Smooth muscle cell of the brain vasculature (primary cell): ENCODE measurements around the gene LIN37.

Experiments used
- DNase-seq: peaks from one replicate; pipeline ENCODE4 v3.0.0-alpha.2; 2012; ENCODE audit warnings: low read depth, low spot score

The LIN37 gene, protein sequence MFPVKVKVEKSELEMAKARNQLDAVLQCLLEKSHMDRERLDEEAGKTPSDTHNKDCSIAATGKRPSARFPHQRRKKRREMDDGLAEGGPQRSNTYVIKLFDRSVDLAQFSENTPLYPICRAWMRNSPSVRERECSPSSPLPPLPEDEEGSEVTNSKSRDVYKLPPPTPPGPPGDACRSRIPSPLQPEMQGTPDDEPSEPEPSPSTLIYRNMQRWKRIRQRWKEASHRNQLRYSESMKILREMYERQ

GRCh38 chr19:35748106-35749020 lies at the start of gene LIN37:
TSS of gene LIN37 (plus strand) at chr19:35748576. CDS start at chr19:35748725, 149 bp downstream.
- DNase-seq = peak; percentile 100

DNA sequence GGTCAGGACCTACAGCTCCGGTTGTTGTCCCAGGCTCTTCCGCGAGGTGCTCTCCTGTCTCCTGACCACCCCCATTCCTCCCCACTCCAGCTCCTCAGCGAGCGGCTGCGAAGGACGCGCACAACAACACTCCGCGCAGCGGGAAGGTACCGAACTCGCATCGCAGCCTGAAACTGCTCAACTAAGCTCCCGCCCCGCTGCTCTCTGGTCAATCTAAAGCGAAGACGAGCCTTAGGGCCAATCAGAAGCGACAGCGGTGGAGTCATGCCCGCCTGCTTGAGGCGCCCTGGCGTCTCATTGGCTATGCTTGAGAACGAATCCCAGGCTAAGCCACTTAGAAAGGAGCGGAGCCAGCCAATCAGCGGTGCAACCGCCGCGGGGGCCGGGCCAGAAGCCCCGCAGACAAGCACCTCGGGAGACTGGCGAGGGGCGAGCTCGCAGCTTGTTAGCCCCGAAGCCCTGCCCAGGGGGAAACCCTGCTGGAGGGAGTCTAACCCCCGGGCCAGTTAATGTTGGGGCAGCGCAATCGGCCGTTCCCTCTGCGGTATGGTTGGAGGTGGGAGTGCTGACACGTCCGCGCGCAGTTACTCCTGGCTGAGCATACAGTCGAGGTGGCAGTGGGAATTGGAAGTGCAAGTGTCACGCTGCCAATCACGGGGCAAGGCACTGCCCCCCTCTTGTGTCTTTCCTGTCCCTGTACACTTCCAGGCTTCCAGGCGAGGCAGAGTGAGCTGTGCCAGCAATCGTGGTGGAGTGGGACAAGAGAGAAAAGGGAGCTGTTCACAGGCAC lies 46.0 kb upstream of the LIN37 start:
- peak; percentile 94 for DNase-seq

DNA sequence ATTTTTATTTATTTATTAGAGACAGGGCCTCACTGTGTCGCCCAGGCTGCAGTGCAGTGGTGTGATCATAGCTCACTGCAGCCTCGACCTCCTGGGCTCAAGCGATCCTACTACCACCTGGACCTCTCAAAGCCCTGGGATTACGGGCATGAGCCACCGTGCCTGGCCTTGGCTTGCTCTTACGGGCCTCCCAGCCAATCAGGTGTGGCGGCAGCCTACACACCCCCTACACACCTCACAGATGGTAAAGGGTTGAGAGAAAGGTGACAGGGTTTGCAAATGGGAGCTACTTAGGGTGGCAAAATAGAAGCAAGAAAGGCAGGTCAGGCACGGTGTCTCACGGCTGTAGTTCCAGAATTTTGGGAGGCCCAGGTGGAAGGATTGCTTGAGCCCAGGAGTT lies 45.0 kb upstream of the LIN37 start:
- no peak for DNase-seq

DNA sequence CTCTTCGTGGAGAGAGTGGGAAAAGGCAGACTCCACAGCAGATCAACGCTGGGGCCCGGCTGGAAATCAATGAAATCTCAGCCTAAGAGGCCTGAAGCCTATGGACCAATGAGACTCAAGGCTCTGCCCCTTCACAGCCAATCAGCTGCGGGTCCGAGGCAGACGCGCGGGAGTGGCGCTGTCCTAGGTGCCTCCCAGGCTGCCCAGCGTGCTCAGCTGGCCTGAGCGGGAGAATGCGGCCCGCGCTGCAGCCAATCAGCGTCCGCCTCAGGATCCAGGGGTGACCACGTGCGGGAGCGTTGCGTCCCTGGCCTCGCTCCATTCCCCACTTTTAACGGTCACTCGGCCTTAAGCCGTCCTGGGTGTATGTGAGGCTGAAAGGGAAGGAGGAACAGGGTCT lies 44.2 kb upstream of the LIN37 start, which contains the start of gene ZBTB32:
Gene ZBTB32 (plus strand): TSS at position 341 of the 400 bp plus-strand sequence. CDS start 10,069 bp downstream, outside the sequence.
- DNase-seq = no peak

DNA sequence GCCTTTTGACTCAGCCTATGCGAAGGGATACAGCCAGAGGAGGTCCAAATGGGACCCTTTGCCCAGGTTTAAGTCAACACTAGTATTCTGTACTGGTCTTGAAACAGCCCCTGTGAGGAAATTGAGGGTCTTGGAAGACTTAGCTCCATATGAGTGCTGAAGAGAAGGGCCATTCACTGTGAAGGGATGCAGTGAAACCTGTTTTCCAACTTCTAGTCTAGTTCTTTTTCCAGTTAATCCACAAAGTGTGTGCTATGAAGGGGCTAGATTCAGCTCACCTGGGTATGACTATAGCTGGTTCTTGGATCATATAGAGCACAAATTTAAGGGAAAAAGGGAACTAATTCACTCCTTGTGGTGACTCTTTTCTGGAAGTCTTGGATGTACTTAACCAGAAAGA lies 40.0 kb upstream of the LIN37 start:
- DNase-seq = no peak

DNA sequence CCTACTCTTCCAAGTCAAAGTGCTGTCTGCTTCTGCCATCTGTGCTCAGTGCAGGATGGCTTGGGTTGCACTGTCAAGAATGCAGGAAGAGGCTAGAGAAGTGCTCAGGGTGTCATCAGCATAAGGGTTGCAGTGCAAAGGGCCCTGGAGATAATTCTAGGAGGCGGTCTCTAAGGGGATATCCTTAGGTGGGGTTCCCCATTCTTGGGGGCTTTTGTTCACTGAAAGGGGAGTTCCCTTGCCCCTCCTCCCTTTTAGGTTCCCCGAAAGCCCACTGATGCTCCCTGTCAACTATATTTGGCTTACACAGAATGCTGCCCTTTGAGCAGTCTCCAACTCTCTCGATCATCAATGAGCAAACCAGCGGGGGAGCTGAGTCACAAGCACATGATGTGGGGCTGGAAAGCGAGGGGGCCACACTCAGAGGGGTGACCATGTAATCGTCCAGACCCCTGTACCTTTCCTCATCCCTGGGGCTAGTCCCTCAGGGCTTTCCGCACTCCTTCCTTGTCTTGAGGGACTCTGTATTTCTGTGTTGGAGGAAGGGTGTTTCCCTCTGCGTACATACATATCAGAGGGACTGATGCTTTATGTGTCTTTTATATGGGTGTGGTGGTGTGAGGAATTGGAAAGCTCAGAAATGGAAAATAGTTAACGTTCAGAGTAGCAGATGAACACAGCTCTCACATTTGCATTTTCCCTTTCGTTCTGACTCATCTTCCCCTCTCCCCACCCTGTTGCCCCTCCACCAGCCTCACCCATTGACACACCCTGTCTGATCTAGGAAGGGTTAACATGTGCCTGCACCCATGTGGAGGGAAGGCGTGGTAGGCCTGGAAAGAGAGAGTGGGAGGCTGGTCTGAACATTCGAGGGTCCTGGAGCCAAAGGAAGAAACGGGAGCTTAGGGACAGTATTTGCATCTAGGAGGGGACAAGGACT lies 37.3 kb upstream of the LIN37 start:
- DNase-seq = no peak

- no peak for DNase-seq
Observed at GRCh38 chr19:35712567-35713505, 35.5 kb upstream of the LIN37 start.

- no peak for DNase-seq
Observed at GRCh38 chr19:35713506-35713850, 34.9 kb upstream of the LIN37 start.

DNA sequence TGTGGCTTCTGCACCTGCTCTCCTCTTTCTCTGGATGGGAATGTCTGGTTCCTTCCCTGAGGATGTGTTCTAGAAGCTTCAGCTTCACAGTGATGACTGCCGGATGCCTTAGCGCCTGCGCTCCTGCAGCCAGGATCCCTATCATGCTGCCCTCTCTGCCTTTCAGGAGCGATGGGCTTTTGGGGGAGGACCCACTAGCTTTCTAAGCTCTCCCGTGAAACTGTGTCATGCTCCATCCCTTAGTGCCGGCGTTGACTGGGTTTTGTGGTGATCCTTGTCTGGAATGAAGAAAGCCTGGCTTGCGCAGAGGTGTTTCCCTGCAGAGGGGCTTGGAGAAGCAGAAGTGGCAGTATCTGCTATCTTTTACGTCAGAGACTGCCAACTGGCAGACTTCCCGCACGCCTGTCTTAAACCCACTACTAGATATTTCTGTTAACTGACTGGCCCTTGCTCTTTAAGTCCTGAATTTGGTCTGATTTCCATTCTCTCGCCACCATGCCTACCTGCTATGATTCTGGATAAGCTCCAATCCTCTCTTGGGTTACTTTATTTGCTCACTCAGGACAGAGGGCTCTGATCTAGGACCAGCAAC lies 34.4 kb upstream of the LIN37 start:
- DNase-seq = no peak

DNA sequence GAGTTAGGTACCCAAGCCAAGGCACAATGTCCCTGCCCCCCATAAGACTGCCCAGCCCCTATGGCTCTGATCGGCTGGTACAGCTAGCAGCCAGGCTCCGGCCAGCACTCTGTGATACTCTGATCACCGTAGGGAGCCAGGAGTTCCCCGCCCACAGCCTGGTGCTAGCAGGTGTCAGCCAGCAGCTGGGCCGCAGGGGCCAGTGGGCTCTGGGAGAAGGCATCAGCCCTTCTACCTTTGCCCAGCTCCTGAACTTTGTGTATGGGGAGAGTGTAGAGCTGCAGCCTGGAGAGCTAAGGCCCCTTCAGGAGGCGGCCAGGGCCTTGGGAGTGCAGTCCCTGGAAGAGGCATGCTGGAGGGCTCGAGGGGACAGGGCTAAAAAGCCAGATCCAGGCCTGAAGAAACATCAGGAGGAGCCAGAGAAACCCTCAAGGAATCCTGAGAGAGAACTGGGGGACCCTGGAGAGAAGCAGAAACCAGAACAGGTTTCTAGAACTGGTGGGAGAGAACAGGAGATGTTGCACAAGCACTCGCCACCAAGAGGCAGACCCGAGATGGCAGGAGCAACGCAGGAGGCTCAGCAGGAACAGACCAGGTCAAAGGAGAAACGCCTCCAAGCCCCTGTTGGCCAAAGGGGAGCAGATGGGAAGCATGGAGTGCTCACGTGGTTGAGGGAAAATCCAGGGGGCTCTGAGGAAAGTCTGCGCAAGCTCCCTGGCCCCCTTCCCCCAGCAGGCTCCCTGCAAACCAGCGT lies 33.6 kb upstream of the LIN37 start:
- no peak for DNase-seq

- no peak for DNase-seq
Observed at GRCh38 chr19:35715355-35715809, 33.0 kb upstream of the LIN37 start.

GRCh38 chr19:35715981-35716800 lies 32.2 kb upstream of the LIN37 start:
- no peak for DNase-seq

DNA sequence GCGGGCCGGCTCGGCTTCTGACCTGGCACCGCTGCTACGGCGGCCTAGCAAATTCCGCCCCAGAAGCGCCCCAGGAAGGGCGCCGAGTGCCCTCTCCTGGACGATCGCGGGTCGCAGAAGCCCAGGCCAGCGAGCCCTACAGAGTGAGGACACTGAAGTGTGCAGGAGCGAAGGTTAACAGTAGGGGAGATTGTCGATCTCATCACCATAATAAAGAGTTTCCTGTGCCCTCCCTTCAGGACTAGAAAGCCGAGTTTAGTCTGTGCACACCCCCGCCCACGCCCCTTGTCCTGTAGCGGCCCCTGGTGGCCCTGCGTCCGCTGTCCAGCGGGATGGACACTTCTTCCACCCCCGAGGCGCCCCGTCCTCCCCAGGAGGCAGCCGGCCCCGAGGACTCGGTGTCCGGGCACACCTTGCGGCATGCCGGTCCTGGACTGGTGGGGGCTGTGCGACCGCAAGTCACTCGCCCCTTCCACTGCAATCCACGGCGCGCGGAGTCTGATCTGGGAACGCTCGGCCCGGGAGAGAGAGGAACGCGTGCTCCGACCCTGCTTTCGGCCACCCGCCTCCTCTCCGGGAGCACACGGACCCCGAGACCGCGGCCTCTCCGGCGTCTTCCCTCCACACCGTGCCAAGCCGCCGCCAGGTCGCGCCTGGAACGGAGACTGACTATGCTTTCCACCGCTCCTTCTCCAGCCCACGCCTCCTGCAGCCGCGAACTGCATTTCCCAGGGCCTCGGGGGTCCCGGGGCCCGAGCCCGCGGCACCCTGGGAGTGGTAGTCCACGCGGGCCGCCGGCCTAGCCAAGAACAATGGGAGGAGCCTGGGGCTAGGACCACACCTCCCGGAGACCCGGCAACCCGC lies 31.3 kb upstream of the LIN37 start:
- peak; percentile 56 for DNase-seq

- peak; percentile 83 for DNase-seq
Observed at GRCh38 chr19:35717665-35718344, 30.6 kb upstream of the LIN37 start, which contains the start of gene KMT2B. TSS of gene KMT2B (plus strand) at chr19:35718003. CDS start at chr19:35718019, 16 bp downstream.

- DNase-seq = no peak
Observed at GRCh38 chr19:35718345-35719041, 29.9 kb upstream of the LIN37 start.
